HG02973 (cell line): ENCODE data around the gene APOB.

Experiments used
- ATAC-seq: cut with Tn5 transposase; IDR thresholded peaks from one replicate; pipeline ENCODE4 v1.9.1; 2021; ENCODE audit warnings: moderate library complexity; ENCODE audit not compliant: unreplicated experiment

APOB gene

GRCh38 chr2:20986024-20986939 is 57.6 kb downstream of the APOB start:
- ATAC-seq, result no peak

GRCh38 chr2:20985062-20985461 is 58.8 kb downstream of the APOB start:
- no peak for ATAC-seq

- ATAC-seq, result no peak
Measured at GRCh38 chr2:20984408-20984807, 59.5 kb downstream of the APOB start.

- ATAC-seq, result no peak
Measured at GRCh38 chr2:20983844-20984243, 60.0 kb downstream of the APOB start.

- no peak for ATAC-seq
Measured at GRCh38 chr2:20982861-20983260, 61.0 kb downstream of the APOB start.

GRCh38 chr2:20977520-20978180 is 66.2 kb downstream of the APOB start:
- ATAC-seq, result no peak

GRCh38 chr2:20976527-20976926 is 67.3 kb downstream of the APOB start:
- ATAC-seq, result no peak

GRCh38 chr2:20972792-20973565 is 70.9 kb downstream of the APOB start:
- no peak for ATAC-seq

- no peak for ATAC-seq
Measured at GRCh38 chr2:20972110-20972509, 71.8 kb downstream of the APOB start.

- no peak for ATAC-seq
Measured at GRCh38 chr2:20970068-20970467, 73.8 kb downstream of the APOB start.

GRCh38 chr2:20966061-20966595 is 77.7 kb downstream of the APOB start:
- ATAC-seq, result no peak

- no peak for ATAC-seq
Measured at GRCh38 chr2:20965221-20965620, 78.7 kb downstream of the APOB start.

GRCh38 chr2:20963867-20964266 is 80.0 kb downstream of the APOB start:
- no peak for ATAC-seq

- no peak for ATAC-seq
Measured at GRCh38 chr2:20962939-20963557, 80.8 kb downstream of the APOB start.

GRCh38 chr2:20961858-20962257 is 82.0 kb downstream of the APOB start:
- no peak for ATAC-seq

GRCh38 chr2:20960003-20960402 is 83.9 kb downstream of the APOB start:
- no peak for ATAC-seq

GRCh38 chr2:20959252-20959651 is 84.6 kb downstream of the APOB start:
- no peak for ATAC-seq

- no peak for ATAC-seq
Measured at GRCh38 chr2:20957788-20958525, 85.9 kb downstream of the APOB start.

GRCh38 chr2:20955277-20956026 is 88.4 kb downstream of the APOB start:
- no peak for ATAC-seq
